Measurements from ENCODE around the gene MN1. TPM values are rescaled to one million over a fixed set of nuclear protein-coding genes. Genes with fewer than 3 reads are reported as not detected.

The MN1 gene
- total and polyA plus RNA-seq, 12 donors, result 0.64 to 2.7 (median 1.1) TPM

GRCh38 chr22:27714068-27714467, 87.5 kb downstream of the MN1 start:
- Histone ChIP-seq H3K9me3 (replicated peaks in 1 of 3) (no peaks in the 10 kb centered on the region), H3K36me3 (replicated peaks in 1 of 2) (no peaks in the 10 kb centered on the region), H3K27ac (no peak overlapping the region), H3K4me3 (no peak overlapping the region), H3K27me3 (peaks cover 5% of the 10 kb centered on the region), H3K4me1 (replicated peaks in 1 of 2) (no peaks in the 10 kb centered on the region)
- intact Hi-C loops (cut with DNase I), result no loop called here
- TF ChIP-seq POLR2A (IDR thresholded peaks at IDR 0.05), result no peak
- TF ChIP-seq CTCF (IDR thresholded peaks at IDR 0.05), result no peak
- 65 to 83% (median 70%) methylated on average over 6 of the region's 6 CpGs for WGBS, 4 donors
- DNase-seq, result no peak

- H3K27me3 ChIP-seq, result peaks cover 5% of the 10 kb centered on the region
- intact Hi-C loops (cut with DNase I), result no loop called here
- no peaks in the 10 kb centered on the region for H3K9me3 ChIP-seq (replicated peaks in 1 of 3)
- TF ChIP-seq POLR2A (IDR thresholded peaks at IDR 0.05), result no peak
- H3K27ac ChIP-seq, result no peak overlapping the region
- H3K4me3 ChIP-seq, result no peak overlapping the region
- no peak for DNase-seq
- no peaks in the 10 kb centered on the region for H3K36me3 ChIP-seq (replicated peaks in 1 of 2)
- WGBS, 4 donors, result 65 to 78% (median 73%) methylated on average over 4 of the region's 4 CpGs
- no peaks in the 10 kb centered on the region for H3K4me1 ChIP-seq (replicated peaks in 1 of 2)
Measured at GRCh38 chr22:27713461-27713860, 88.1 kb downstream of the MN1 start.

- Histone ChIP-seq H3K4me3 (no peak overlapping the region), H3K9me3 (replicated peaks in 1 of 3) (no peaks in the 10 kb centered on the region), H3K36me3 (replicated peaks in 1 of 2) (no peaks in the 10 kb centered on the region), H3K27ac (no peak overlapping the region), H3K4me1 (replicated peaks in 1 of 2) (no peaks in the 10 kb centered on the region), H3K27me3 (peaks cover 5% of the 10 kb centered on the region)
- no peak for DNase-seq
- 55 to 75% (median 66%) methylated on average over 3 of the region's 3 CpGs for WGBS, 4 donors
- TF ChIP-seq POLR2A (IDR thresholded peaks at IDR 0.05) (no peak), CTCF (IDR thresholded peaks at IDR 0.05) (no peak)
- intact Hi-C loops (cut with DNase I), result no loop called here
Measured at GRCh38 chr22:27711756-27712155, 89.8 kb downstream of the MN1 start.

GRCh38 chr22:27711012-27711411, 90.5 kb downstream of the MN1 start:
- H3K9me3 ChIP-seq (replicated peaks in 1 of 3), result no peaks in the 10 kb centered on the region

More at GRCh38 chr22:27711012-27711411, 90.5 kb downstream of the MN1 start:
- no peaks in the 10 kb centered on the region for H3K36me3 ChIP-seq (replicated peaks in 1 of 2)
- H3K27ac ChIP-seq, result no peak overlapping the region
- H3K4me1 ChIP-seq (replicated peaks in 1 of 2), result no peaks in the 10 kb centered on the region
- 78 to 97% (median 91%) methylated on average over 2 to 3 of the region's 3 CpGs for WGBS, 4 donors
- H3K27me3 ChIP-seq, result peaks cover 5% of the 10 kb centered on the region
- intact Hi-C loops (cut with DNase I), result no loop called here
- TF ChIP-seq POLR2A (IDR thresholded peaks at IDR 0.05) (no peak), CTCF (IDR thresholded peaks at IDR 0.05) (no peak)
- no peak for DNase-seq
- H3K4me3 ChIP-seq, result no peak overlapping the region

All from adrenal gland (tissue), 12 donors.